A549 (cell line): ENCODE data around the gene GPT2. TPM values are rescaled to one million over a fixed set of nuclear protein-coding genes. Genes with fewer than 3 reads are reported as not detected.

Experiments used
- ATAC-seq, 2 experiments: fragments of 200-7000 bp in 1 of 2; fragments of >200 bp in 1 of 2; cut with Nextera tagmentation in 1 of 2; cut with Tn5 transposase in 1 of 2; 3 replicates each; pipeline versions ENCODE4 v1.8.0 to v1.9.1; 2018 to 2020; ENCODE audit warnings: mild to moderate bottlenecking in 1 of 2, moderate library complexity in 1 of 2
- CTCF ChIA-PET: fragments of 300-600 bp; sonication (Branson Sonifier 250); formaldehyde crosslinking; extraction: SDS; loops from one replicate; lab custom pipeline; 2021; ENCODE audit warnings: antibody characterized with exemption, inconsistent platforms; lab: Yijun Ruan, JAX
- POLR2A ChIA-PET: fragments of 350-600 bp; formaldehyde crosslinking; extraction: SDS; loops from one replicate; lab custom pipeline; 2021; ENCODE audit warnings: antibody characterized with exemption, inconsistent platforms; lab: Yijun Ruan, JAX
- DNase-seq, 2 experiments: peaks; one replicate each; pipeline versions ENCODE4 v3.0.0 to v3.0.0-alpha.2; 2011 to 2016; ENCODE audit warnings: low read depth in 1 of 2, low spot score in 1 of 2
- FAIRE-seq: peaks from 2 replicates; lab custom pipeline; 2011; peaks lifted over from hg19 to GRCh38; lab: Jason Lieb, UNC
- H3K27ac ChIP-seq, 2 experiments: fragments of >200 bp; sonication (Bioruptor Twin); formaldehyde crosslinking; 3 replicates each; pipeline ENCODE4 v1.5.1; 2016 to 2017
- H3K4me1 ChIP-seq: fragments of >200 bp; sonication (Bioruptor Twin); formaldehyde crosslinking; 3 replicates; pipeline ENCODE4 v1.6.1; 2016
- H3K4me2 ChIP-seq: fragments of >200 bp; sonication (Bioruptor Twin); formaldehyde crosslinking; 3 replicates; pipeline ENCODE4 v1.6.1; 2016
- H3K4me3 ChIP-seq: fragments of >200 bp; sonication (Bioruptor Twin); formaldehyde crosslinking; 3 replicates; pipeline ENCODE4 v1.5.1; 2016
- H3K9me3 ChIP-seq: fragments of >200 bp; sonication (Bioruptor Twin); formaldehyde crosslinking; 3 replicates; pipeline ENCODE4 v1.6.1; 2016
- ATOH8 ChIP-seq: fragments of 250-450 bp; sonication (Bioruptor Pico); IDR thresholded peaks from 2 replicates; pipeline ENCODE4 v1.5.0; 2020; ENCODE audit warnings: low read depth, mild to moderate bottlenecking, moderate library complexity
- BCL3 ChIP-seq: fragments of >200 bp; sonication (Bioruptor Twin); formaldehyde crosslinking; IDR thresholded peaks from 3 replicates; pipeline ENCODE4 v1.6.1; 2016
- CBX8 ChIP-seq: fragments of 200-600 bp; sonication (generic); IDR thresholded peaks from 2 replicates; pipeline ENCODE4 v1.6.1; 2016
- EHF ChIP-seq: fragments of 250-450 bp; sonication (Bioruptor Pico); IDR thresholded peaks from 2 replicates; pipeline ENCODE4 v1.5.0; 2020; ENCODE audit warnings: mild to moderate bottlenecking
- ELK1 ChIP-seq: fragments of 150-350 bp; IDR thresholded peaks from 2 replicates; pipeline ENCODE4 v1.6.1; 2014; ENCODE audit warnings: low read depth, mild to moderate bottlenecking, low read length
- ESRRA ChIP-seq: fragments of 150-350 bp; IDR thresholded peaks from 2 replicates; pipeline ENCODE4 v1.6.1; 2014; ENCODE audit warnings: mild to moderate bottlenecking, low read length, borderline replicate concordance
- GATA3 ChIP-seq: IDR thresholded peaks from 2 replicates; pipeline ENCODE4 v1.6.1; 2012; ENCODE audit warnings: borderline replicate concordance
- HMGXB4 ChIP-seq: fragments of 250-450 bp; sonication (Bioruptor Pico); IDR thresholded peaks from 2 replicates; pipeline ENCODE4 v1.5.0; 2021; ENCODE audit warnings: mild to moderate bottlenecking, moderate library complexity, borderline replicate concordance
- HOXA7 ChIP-seq: fragments of 250-450 bp; sonication (Bioruptor Pico); IDR thresholded peaks from 2 replicates; pipeline ENCODE4 v1.5.0; 2020; ENCODE audit warnings: mild to moderate bottlenecking, moderate library complexity
- HOXB5 ChIP-seq: fragments of 250-450 bp; sonication (Bioruptor Pico); IDR thresholded peaks from 2 replicates; pipeline ENCODE4 v1.5.0; 2020; ENCODE audit warnings: mild to moderate bottlenecking, moderate library complexity
- KDM1A ChIP-seq: fragments of 200-600 bp; sonication (generic); IDR thresholded peaks from 2 replicates; pipeline ENCODE4 v1.6.1; 2016; ENCODE audit warnings: low read depth, mild to moderate bottlenecking
- KDM5A ChIP-seq: fragments of 200-600 bp; sonication (generic); IDR thresholded peaks from 2 replicates; pipeline ENCODE4 v1.6.1; 2016; ENCODE audit warnings: antibody characterized with exemption, mild to moderate bottlenecking
- MAX ChIP-seq: IDR thresholded peaks from 2 replicates; pipeline ENCODE4 v1.6.1; 2012
- MAZ ChIP-seq: fragments of 150-350 bp; IDR thresholded peaks from 2 replicates; pipeline ENCODE4 v1.6.1; 2014; ENCODE audit warnings: antibody characterized with exemption, low read depth, low read length, borderline replicate concordance
- MYC ChIP-seq: IDR thresholded peaks from 2 replicates; pipeline ENCODE4 v1.6.1; 2012; ENCODE audit warnings: mild to moderate bottlenecking, inconsistent platforms, low read length, improper control_type of control experiment, borderline replicate concordance
- PBX3 ChIP-seq: IDR thresholded peaks from 2 replicates; pipeline ENCODE4 v1.6.1; 2012
- PHF8 ChIP-seq: fragments of 200-600 bp; sonication (generic); IDR thresholded peaks from 2 replicates; pipeline ENCODE4 v1.6.1; 2016; ENCODE audit warnings: low read depth, mild to moderate bottlenecking, antibody characterized with exemption, moderate library complexity, borderline replicate concordance
- POLR2A ChIP-seq: IDR thresholded peaks from 2 replicates; pipeline ENCODE4 v1.6.1; 2012; ENCODE audit warnings: mild to moderate bottlenecking, low read length
- POLR2AphosphoS2 ChIP-seq: conservative IDR thresholded peaks from 2 replicates; pipeline ENCODE4 v1.6.1; 2012; ENCODE audit warnings: low read length, improper control_type of control experiment, inconsistent platforms
- RCOR1 ChIP-seq: fragments of 150-350 bp; IDR thresholded peaks from 2 replicates; pipeline ENCODE4 v1.6.1; 2014; ENCODE audit warnings: antibody characterized with exemption, low read length, low read depth
- SREBF2 ChIP-seq: fragments of 450-650 bp; IDR thresholded peaks from 2 replicates; pipeline ENCODE4 v1.6.1; 2014; ENCODE audit warnings: mild to moderate bottlenecking, moderate library complexity
- TFCP2L1 ChIP-seq: fragments of 250-450 bp; sonication (Bioruptor Pico); IDR thresholded peaks from 2 replicates; pipeline ENCODE4 v1.5.0; 2021; ENCODE audit warnings: mild to moderate bottlenecking
- WGBS: methylation state at CpG from one replicate; pipeline ENCODE4 v1.1.6; 2017; ENCODE audit errors: missing lambda C conversion rate; 5-methylcytosine and 5-hydroxymethylcytosine counted together
- polyA plus RNA-seq, 4 experiments: library from polyadenylated mRNA; depleted of rRNA in 3 of 4; stranded (reverse); fragments of >200 nt; fragmentation: RNase III in 1 of 4; extraction: RNeasy Plus Mini Kit Qiagen cat#74134 plus additional on column Dnase treatment in 1 of 4; gene quantifications; 2 replicates in 3 of 4; 3 replicates in 1 of 4; pipeline ENCODE4 v1.2.3, GENCODE V29; 2011 to 2017

The GPT2 gene
- polyA plus RNA-seq, 2 of the 4 experiments (the other 2 are of a cell fraction): 8.9 to 15.3 TPM

- no peak for FAIRE-seq
- H3K27ac ChIP-seq: no peak overlapping the region
- ChIA-PET POLR2A (interaction anchor here (1.9 kb wide), 1 partner anchor 35 kb away, joined by 4 read pairs; the partner anchor contains the start of gene GPT2), CTCF (interaction anchor here (1.7 to 6.8 kb wide), 6 partner anchors 10 to 73 kb away, joined by 3 to 73 read pairs (median 25); no protein-coding TSS in a partner anchor)
- H3K9me3 ChIP-seq: no peaks in the 10 kb centered on the region
- TF ChIP-seq PHF8 (no peak), ELK1 (no peak), MYC (no peak)
- 75% methylated on average over 8 of the region's 11 CpGs for WGBS
- no peak overlapping the region for H3K4me2 ChIP-seq
- no peak overlapping the region for H3K4me3 ChIP-seq
- no peak; a peak in 1 of 6 replicates for ATAC-seq
- H3K4me1 ChIP-seq: no peaks in the 10 kb centered on the region
- no peak for DNase-seq
Observed at GRCh38 chr16:46918400-46918799, 34.2 kb downstream of the GPT2 start.

GRCh38 chr16:46918905-46919792, 35.0 kb downstream of the GPT2 start:
- Histone ChIP-seq H3K27ac (no peak overlapping the region), H3K9me3 (no peaks in the 10 kb centered on the region), H3K4me1 (no peaks in the 10 kb centered on the region), H3K4me3 (no peak overlapping the region), H3K4me2 (no peak overlapping the region)
- no peak for TF ChIP-seq HOXA7 (CRISPR knock-in tag)
- TF ChIP-seq HMGXB4 (CRISPR knock-in tag): no peak
- TF ChIP-seq BCL3: no peak
- no peak for TF ChIP-seq PBX3
- no peak for TF ChIP-seq ATOH8
- no peak for TF ChIP-seq MAX
- TF ChIP-seq CBX8: no peak
- TF ChIP-seq POLR2AphosphoS2: no peak
- TF ChIP-seq TFCP2L1 (CRISPR knock-in tag): no peak
- TF ChIP-seq SREBF2: no peak
- TF ChIP-seq KDM5A: no peak
- no peak for TF ChIP-seq MYC
- no peak for TF ChIP-seq POLR2A
- no peak for TF ChIP-seq EHF (CRISPR knock-in tag)
- no peak for TF ChIP-seq ESRRA
- no peak for TF ChIP-seq KDM1A
- TF ChIP-seq MAZ: no peak
- TF ChIP-seq RCOR1: no peak
- TF ChIP-seq GATA3: no peak
- no peak for TF ChIP-seq HOXB5 (CRISPR knock-in tag)
- FAIRE-seq: no peak
- POLR2A ChIA-PET: interaction anchor here (1.9 kb wide), 1 partner anchor 35 kb away, joined by 4 read pairs; the partner anchor contains the start of gene GPT2
- WGBS: 84% methylated on average over 21 of the region's 21 CpGs
- no peak for ATAC-seq
- CTCF ChIA-PET: interaction anchor here (0.9 to 6.8 kb wide), 9 partner anchors 9 to 74 kb away, joined by 3 to 73 read pairs (median 4); partner anchors contain the start of gene GPT2
- no peak for DNase-seq
